Measurements from ENCODE around the gene FAM210B.

The FAM210B gene, protein sequence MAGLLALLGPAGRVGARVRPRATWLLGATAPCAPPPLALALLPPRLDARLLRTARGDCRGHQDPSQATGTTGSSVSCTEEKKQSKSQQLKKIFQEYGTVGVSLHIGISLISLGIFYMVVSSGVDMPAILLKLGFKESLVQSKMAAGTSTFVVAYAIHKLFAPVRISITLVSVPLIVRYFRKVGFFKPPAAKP

DNA sequence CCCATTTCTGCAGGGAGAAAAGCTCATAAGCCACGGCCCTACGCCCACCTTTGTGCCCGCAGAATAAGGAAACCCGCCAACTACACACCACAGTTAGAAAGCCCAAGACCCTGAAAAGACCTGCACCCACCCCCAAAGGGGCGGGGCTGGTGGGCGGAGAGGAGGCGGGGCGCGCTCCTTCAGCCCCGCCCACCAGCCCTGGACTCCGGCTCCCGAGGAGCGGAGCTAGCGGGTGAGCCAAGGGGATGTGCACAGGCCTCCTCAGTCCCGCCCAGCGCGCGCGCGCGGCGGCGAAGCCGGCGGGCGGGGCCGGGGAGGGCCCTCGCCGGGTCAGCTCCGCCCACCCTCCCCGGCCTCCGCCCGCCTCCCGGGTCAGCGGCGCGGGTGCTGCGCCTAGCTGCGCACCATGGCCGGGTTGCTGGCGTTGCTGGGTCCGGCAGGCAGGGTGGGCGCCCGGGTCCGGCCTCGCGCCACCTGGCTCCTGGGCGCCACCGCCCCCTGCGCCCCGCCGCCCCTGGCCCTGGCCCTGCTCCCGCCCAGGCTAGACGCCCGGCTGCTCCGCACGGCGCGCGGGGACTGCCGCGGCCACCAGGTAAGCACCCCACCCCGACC lies at the start of gene FAM210B:
Gene FAM210B, plus strand, starts transcription at position 375 of the 612 bp plus-strand sequence. Its CDS starts 32 bp downstream, at position 407.
- TF ChIP-seq, protein P1, sequence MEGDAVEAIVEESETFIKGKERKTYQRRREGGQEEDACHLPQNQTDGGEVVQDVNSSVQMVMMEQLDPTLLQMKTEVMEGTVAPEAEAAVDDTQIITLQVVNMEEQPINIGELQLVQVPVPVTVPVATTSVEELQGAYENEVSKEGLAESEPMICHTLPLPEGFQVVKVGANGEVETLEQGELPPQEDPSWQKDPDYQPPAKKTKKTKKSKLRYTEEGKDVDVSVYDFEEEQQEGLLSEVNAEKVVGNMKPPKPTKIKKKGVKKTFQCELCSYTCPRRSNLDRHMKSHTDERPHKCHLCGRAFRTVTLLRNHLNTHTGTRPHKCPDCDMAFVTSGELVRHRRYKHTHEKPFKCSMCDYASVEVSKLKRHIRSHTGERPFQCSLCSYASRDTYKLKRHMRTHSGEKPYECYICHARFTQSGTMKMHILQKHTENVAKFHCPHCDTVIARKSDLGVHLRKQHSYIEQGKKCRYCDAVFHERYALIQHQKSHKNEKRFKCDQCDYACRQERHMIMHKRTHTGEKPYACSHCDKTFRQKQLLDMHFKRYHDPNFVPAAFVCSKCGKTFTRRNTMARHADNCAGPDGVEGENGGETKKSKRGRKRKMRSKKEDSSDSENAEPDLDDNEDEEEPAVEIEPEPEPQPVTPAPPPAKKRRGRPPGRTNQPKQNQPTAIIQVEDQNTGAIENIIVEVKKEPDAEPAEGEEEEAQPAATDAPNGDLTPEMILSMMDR (IDR thresholded peaks at IDR 0.05; ENCODE audit: low read depth, low read length, missing control alignments): no peak
- DNase-seq (ENCODE audit: extremely low read depth, low read depth): no peak
- peak within 1 kb of the TSS; percentile 64 for H3K4me3 ChIP-seq (replicated peaks; ENCODE audit: low read depth, low read length)

DNA sequence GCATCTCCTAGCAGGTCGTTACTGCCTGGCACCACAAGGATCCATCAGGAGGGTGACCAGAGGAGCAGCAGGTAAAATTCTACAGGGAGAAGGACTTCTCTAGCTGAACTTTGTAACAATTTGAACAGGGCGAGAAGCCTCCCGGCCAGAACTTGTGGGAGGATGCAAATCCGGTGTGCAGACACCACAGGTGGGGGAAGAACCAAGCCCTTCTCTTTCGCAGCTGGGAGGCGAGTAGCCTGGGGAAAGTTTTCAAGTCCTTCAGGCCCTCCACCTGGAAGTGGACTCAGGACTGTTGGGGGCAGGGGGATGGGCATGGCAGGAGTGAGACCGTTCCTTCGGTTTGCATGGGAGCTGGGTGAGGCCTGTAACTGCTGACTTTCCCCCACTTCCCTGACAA lies 42.7 kb upstream of the FAM210B start:
- DNase-seq (ENCODE audit: extremely low read depth, low read depth): no peak
- TF ChIP-seq, protein P1 (IDR thresholded peaks at IDR 0.05; ENCODE audit: low read depth, low read length, missing control alignments): no peak

DNA sequence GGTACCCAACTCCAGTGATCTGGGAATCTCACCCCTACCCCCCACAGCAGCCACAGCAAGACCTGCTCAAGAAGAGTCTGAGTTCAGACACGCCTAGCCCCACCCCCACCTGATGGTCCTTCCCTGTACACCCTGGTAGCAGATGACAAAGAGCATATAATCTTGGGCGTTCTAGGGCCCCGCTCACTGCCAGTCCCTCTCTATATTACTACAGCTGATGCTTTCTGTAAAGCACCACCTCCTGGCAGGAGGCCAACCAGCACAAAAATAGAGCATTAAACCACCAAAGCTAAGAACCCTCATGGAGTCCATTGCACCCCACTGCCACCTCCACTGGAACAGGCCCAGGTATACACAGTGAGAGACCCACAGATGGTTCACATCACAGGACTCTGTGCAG lies 42.3 kb upstream of the FAM210B start:
- TF ChIP-seq, protein P1 (IDR thresholded peaks at IDR 0.05; ENCODE audit: low read depth, low read length, missing control alignments): no peak
- H3K4me3 ChIP-seq (replicated peaks; ENCODE audit: low read depth, low read length): no peak overlapping the region
- DNase-seq (ENCODE audit: extremely low read depth, low read depth): no peak

More for the DNA sequence above, 42.7 kb upstream of the FAM210B start:
- H3K4me3 ChIP-seq (replicated peaks; ENCODE audit: low read depth, low read length): no peak overlapping the region

DNA sequence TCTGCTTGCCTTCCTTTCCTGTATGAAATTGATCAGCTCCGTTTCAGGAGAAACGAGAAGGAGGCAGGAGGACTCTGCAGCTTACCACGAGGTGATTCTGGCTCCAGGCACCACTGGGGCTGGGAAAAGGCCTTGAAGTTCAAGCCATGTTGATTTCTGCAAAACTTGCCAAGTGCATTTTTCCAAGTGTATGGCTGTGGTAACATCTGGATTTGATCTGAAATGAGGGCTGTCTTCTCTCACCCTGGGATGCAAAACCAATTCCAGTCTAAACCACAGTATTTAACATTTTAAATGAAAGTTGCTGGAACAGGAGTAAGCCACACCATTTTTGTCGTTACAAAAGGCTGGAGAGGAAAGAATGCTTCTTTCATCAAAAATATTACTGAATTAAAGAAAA lies 36.1 kb upstream of the FAM210B start:
- H3K4me3 ChIP-seq (replicated peaks; ENCODE audit: low read depth, low read length): no peak overlapping the region
- no peak for DNase-seq (ENCODE audit: extremely low read depth, low read depth)
- TF ChIP-seq, protein P1 (IDR thresholded peaks at IDR 0.05; ENCODE audit: low read depth, low read length, missing control alignments): no peak

DNA sequence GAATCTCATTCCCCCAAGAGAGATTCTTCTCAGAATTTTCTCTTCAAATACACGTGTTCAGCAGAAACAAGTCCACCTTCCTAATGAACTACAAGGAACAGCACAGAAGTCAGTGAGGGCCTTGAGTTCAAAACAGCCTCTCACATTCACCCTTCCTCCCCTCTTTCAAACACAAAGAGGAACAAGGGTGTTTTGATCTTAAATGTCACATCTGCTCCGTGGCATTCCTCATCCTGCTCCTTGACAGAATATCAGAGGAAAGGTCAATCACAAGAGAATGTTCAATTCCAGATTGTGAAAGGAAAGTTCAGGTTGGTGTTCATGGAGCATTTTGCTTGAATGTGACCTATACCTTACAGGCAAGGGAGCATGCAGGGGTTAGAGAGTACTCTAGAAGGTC lies 35.6 kb upstream of the FAM210B start:
- H3K4me3 ChIP-seq (replicated peaks; ENCODE audit: low read depth, low read length): no peak overlapping the region
- no peak for DNase-seq (ENCODE audit: extremely low read depth, low read depth)
- TF ChIP-seq, protein P1 (IDR thresholded peaks at IDR 0.05; ENCODE audit: low read depth, low read length, missing control alignments): no peak

DNA sequence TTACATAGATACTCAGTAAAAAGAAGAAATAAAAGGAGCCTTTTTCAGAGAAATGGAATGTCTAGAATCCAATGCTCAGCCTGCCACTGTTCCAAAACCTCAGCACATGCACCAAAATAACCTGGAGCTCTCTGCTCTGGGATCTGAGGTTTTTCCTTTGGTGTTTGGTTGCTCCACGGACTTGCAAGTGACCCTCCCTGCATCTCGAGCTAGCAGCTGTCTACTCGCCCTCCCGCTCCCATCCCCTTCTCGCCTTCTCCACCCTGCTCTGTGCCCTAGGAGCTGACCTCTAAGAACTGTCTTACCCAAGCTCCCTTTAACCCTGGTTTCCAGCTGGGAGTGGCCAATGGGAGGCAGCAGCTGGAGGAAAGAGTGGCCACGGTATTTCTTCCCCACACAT lies 35.1 kb upstream of the FAM210B start:
- H3K4me3 ChIP-seq (replicated peaks; ENCODE audit: low read depth, low read length): no peak overlapping the region
- TF ChIP-seq, protein P1 (IDR thresholded peaks at IDR 0.05; ENCODE audit: low read depth, low read length, missing control alignments): no peak
- no peak for DNase-seq (ENCODE audit: extremely low read depth, low read depth)
